ENCODE data around the gene HK2.
"Not testable (repeated sequence)": the region's sequence is repeated elsewhere in the genome, so short reads cannot be mapped to it uniquely, and the experiment has no call there.

HK2 gene

GRCh38 chr2:74833418-74834233, at the start of gene HK2:
Gene HK2, plus strand, starts transcription at chr2:74834127. Its CDS starts 454 bp downstream, at chr2:74834581.
- DNase-seq, result peak; percentile 73

GRCh38 chr2:74789271-74789670, 44.7 kb upstream of the HK2 start:
- no peak for DNase-seq

- no peak for DNase-seq
Measured at GRCh38 chr2:74792282-74792681, 41.6 kb upstream of the HK2 start.

GRCh38 chr2:74794878-74795277, 39.0 kb upstream of the HK2 start:
- not testable (repeated sequence) for DNase-seq

GRCh38 chr2:74806355-74806839, 27.5 kb upstream of the HK2 start:
- no peak for DNase-seq

GRCh38 chr2:74806920-74807319, 27.0 kb upstream of the HK2 start:
- no peak for DNase-seq

- no peak for DNase-seq
Measured at GRCh38 chr2:74812787-74813590, 20.9 kb upstream of the HK2 start.

- DNase-seq, result no peak
Measured at GRCh38 chr2:74814102-74814501, 19.8 kb upstream of the HK2 start.

GRCh38 chr2:74815941-74816340, 18.0 kb upstream of the HK2 start:
- DNase-seq, result no peak

- no peak for DNase-seq
Measured at GRCh38 chr2:74816540-74817303, 17.2 kb upstream of the HK2 start.

GRCh38 chr2:74817304-74817675, 16.6 kb upstream of the HK2 start:
- no peak for DNase-seq

GRCh38 chr2:74819702-74820101, 14.2 kb upstream of the HK2 start:
- no peak for DNase-seq

- DNase-seq, result no peak
Measured at GRCh38 chr2:74821177-74822126, 12.5 kb upstream of the HK2 start.

GRCh38 chr2:74822771-74823566, 11.0 kb upstream of the HK2 start:
- DNase-seq, result no peak

GRCh38 chr2:74824679-74825078, 9.2 kb upstream of the HK2 start:
- DNase-seq, result no peak

GRCh38 chr2:74828543-74828942, 5.4 kb upstream of the HK2 start:
- no peak for DNase-seq

GRCh38 chr2:74831693-74832530, 2.0 kb upstream of the HK2 start:
- DNase-seq, result no peak

GRCh38 chr2:74834234-74834791, 386 bp downstream of the HK2 start:
- DNase-seq, result peak; percentile 32

GRCh38 chr2:74834792-74835755, 1.1 kb downstream of the HK2 start:
- DNase-seq, result peak; percentile 72
